CD8-positive, alpha-beta memory T cell (primary cell): ENCODE measurements around the gene GNAZ. TPM values are rescaled to one million over a fixed set of nuclear protein-coding genes. Genes with fewer than 3 reads are reported as not detected.

Experiments
- CTCF ChIA-PET: fragments of 350-600 bp; sonication (Branson Sonifier 250); formaldehyde crosslinking; loops from one replicate; lab custom pipeline; 2021; ENCODE audit warnings: antibody characterized with exemption; lab: Charles Lee
- POLR2A ChIA-PET: fragments of 350-600 bp; sonication (Branson Sonifier 250); formaldehyde crosslinking; loops from one replicate; lab custom pipeline; 2021; ENCODE audit warnings: antibody characterized with exemption; lab: Charles Lee
- DNase-seq, 5 donors: peaks; one replicate each; pipeline versions ENCODE4 v3.0.0 to v3.0.0-alpha.2; 2020 to 2022; ENCODE audit warnings: mixed read lengths in 1 of 5
- H3K27ac ChIP-seq: one replicate; pipeline ENCODE4 v1.7.0; 2013; ENCODE audit warnings: low read depth, mild to moderate bottlenecking, low read length, moderate library complexity
- H3K27me3 ChIP-seq: 2 replicates; pipeline ENCODE4 v1.7.0; 2013; ENCODE audit warnings: low read length, mild to moderate bottlenecking; ENCODE audit not compliant: insufficient read depth, poor library complexity, severe bottlenecking
- H3K36me3 ChIP-seq: 2 replicates; pipeline ENCODE4 v1.7.0; 2013; ENCODE audit warnings: mild to moderate bottlenecking, low read length, moderate library complexity; ENCODE audit not compliant: insufficient read depth
- H3K4me1 ChIP-seq: 2 replicates; pipeline ENCODE4 v1.7.0; 2013; ENCODE audit warnings: mild to moderate bottlenecking, low read length, moderate library complexity; ENCODE audit not compliant: insufficient read depth
- H3K4me3 ChIP-seq: 2 replicates; pipeline ENCODE4 v1.7.0; 2013; ENCODE audit warnings: mild to moderate bottlenecking, low read length
- H3K9me3 ChIP-seq: 2 replicates; pipeline ENCODE4 v1.7.0; 2013; ENCODE audit warnings: mild to moderate bottlenecking, low read length
- H3K27ac Mint-ChIP-seq, 8 donors: one replicate each; pipeline ENCODE4 v1.8.0; 2020 to 2021; ENCODE audit warnings: mixed read lengths in 8 of 8, mild to moderate bottlenecking in 6 of 8, inconsistent platforms in 3 of 8, moderate library complexity in 3 of 8
- H3K27me3 Mint-ChIP-seq, 2 donors: one replicate each; pipeline ENCODE4 v1.8.0; 2020 to 2021; ENCODE audit warnings: mixed read lengths in 2 of 2, mild to moderate bottlenecking in 1 of 2, moderate library complexity in 1 of 2
- H3K36me3 Mint-ChIP-seq, 3 donors: one replicate each; pipeline ENCODE4 v1.8.0; 2020 to 2021; ENCODE audit warnings: mixed read lengths in 3 of 3, inconsistent platforms in 1 of 3, mild to moderate bottlenecking in 1 of 3
- H3K4me1 Mint-ChIP-seq, 3 donors: one replicate each; pipeline ENCODE4 v1.8.0; 2020 to 2021; ENCODE audit warnings: mixed read lengths in 3 of 3, inconsistent platforms in 1 of 3, mild to moderate bottlenecking in 1 of 3
- H3K4me3 Mint-ChIP-seq, 7 donors: one replicate each; pipeline ENCODE4 v1.8.0; 2020 to 2021; ENCODE audit warnings: mixed read lengths in 7 of 7, mild to moderate bottlenecking in 6 of 7, moderate library complexity in 4 of 7, inconsistent platforms in 2 of 7
- H3K9me3 Mint-ChIP-seq, 5 donors: one replicate each; pipeline ENCODE4 v1.8.0; 2020 to 2022; ENCODE audit warnings: mixed read lengths in 5 of 5, mild to moderate bottlenecking in 3 of 5, moderate library complexity in 2 of 5, inconsistent platforms in 1 of 5
- polyA plus RNA-seq: library from polyadenylated mRNA; unstranded; fragments of 300-500 nt; fragmentation: Illumina TruSeq; gene quantifications from one replicate; pipeline ENCODE4 v1.2.3, GENCODE V29; 2021
- total RNA-seq, 2 experiments: library from RNA; stranded (reverse); gene quantifications; one replicate each; pipeline ENCODE4 v1.2.3, GENCODE V29; 2021

Gene GNAZ
- total and polyA plus RNA-seq, 3 experiments from 2014 or later, result 0.53 to 2.6 (median 2.0) TPM

DNA sequence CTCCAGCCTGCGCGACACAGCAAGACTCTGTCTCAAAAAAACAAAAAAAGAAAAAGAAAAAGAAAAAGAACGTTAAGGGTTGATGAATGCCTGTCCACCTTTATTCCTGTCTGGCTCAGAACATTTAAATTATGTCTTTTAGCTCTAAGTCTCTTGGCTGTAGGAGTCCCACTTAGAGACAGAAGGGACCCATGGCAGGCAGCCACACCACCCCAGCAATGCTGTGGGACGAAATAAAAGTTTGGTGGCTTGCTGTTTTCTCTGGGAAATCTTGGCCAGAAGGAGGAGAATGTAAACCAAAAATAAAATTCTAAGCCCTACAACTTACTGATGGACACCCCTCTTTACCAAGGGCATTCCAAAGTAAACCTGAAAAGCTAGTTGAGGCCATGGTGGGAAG, 38.9 kb upstream of the GNAZ start:
- no peaks in the 10 kb centered on the region for H3K9me3 ChIP-seq
- no peaks in the 10 kb centered on the region for H3K27me3 ChIP-seq
- H3K9me3 Mint-ChIP-seq, result no peaks in the 10 kb centered on the region
- no peak overlapping the region for H3K4me3 ChIP-seq
- no peaks in the 10 kb centered on the region for H3K4me1 Mint-ChIP-seq
- no peak overlapping the region for H3K4me3 Mint-ChIP-seq
- H3K36me3 ChIP-seq, result no peaks in the 10 kb centered on the region
- H3K4me1 ChIP-seq, result no peaks in the 10 kb centered on the region
- no peak overlapping the region for H3K27ac ChIP-seq
- ChIA-PET CTCF (no interaction called here), POLR2A (no interaction called here)
- no peak for DNase-seq
- no peak overlapping the region for H3K27ac Mint-ChIP-seq
- peaks cover 0 to 3% (median 0%) of the 10 kb centered on the region in 3 donors for H3K36me3 Mint-ChIP-seq
- H3K27me3 Mint-ChIP-seq, result peaks cover 8 to 31% of the 10 kb centered on the region in 2 donors

DNA sequence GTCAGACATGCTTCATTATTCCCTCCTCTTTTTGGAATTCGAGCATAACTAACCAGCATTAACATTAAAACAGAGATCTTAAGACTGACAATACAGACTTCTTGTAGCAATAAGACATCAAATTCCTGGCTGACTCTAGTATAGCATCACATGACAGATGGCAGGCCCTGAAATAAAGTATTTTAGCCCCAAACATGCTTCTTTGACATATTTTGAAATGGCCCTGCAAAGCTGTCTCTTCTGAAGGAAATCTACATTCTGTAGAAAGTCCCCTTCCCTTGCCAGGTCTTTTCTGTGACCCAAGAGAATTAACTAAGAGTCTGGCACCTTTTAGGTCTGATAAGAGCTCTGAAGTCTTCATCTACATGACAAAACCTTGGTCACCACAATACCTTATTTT, 38.5 kb upstream of the GNAZ start:
- no peaks in the 10 kb centered on the region for H3K27me3 ChIP-seq
- H3K36me3 Mint-ChIP-seq, result peaks cover 0 to 3% (median 0%) of the 10 kb centered on the region in 3 donors
- ChIA-PET POLR2A (no interaction called here), CTCF (no interaction called here)
- no peaks in the 10 kb centered on the region for H3K9me3 ChIP-seq
- H3K4me1 Mint-ChIP-seq, result no peaks in the 10 kb centered on the region
- H3K4me3 Mint-ChIP-seq, result no peak overlapping the region
- H3K27ac Mint-ChIP-seq, result no peak overlapping the region
- DNase-seq, result no peak
- H3K4me1 ChIP-seq, result no peaks in the 10 kb centered on the region
- no peak overlapping the region for H3K27ac ChIP-seq
- H3K27me3 Mint-ChIP-seq, result peaks cover 8 to 34% of the 10 kb centered on the region in 2 donors
- no peak overlapping the region for H3K4me3 ChIP-seq
- H3K9me3 Mint-ChIP-seq, result no peaks in the 10 kb centered on the region
- H3K36me3 ChIP-seq, result no peaks in the 10 kb centered on the region

DNA sequence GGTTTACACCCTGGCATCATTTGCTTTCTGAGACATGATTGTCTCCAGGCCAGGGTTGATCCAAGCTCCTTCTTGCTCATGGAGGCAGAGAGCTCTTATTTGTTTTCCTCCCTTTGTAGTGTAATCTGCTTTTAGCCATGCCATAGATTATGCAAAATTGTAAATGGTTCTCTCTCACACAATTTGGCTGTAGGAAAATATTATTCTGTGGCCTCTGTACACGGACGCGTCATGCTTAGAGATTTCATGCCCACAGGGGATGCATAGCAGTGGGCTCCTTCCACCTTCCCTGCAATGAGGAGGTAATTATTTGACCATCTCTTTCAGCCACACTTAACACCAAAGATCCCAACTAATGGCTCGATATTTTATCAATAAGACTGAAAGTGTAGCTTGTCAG, 37.7 kb upstream of the GNAZ start:
- Mint-ChIP-seq H3K4me3 (no peak overlapping the region), H3K27ac (no peak overlapping the region), H3K9me3 (no peaks in the 10 kb centered on the region), H3K27me3 (peaks cover 8 to 36% of the 10 kb centered on the region in 2 donors), H3K36me3 (peaks cover 0 to 2% (median 0%) of the 10 kb centered on the region in 3 donors), H3K4me1 (no peaks in the 10 kb centered on the region)
- Histone ChIP-seq H3K4me1 (no peaks in the 10 kb centered on the region), H3K36me3 (no peaks in the 10 kb centered on the region), H3K4me3 (no peak overlapping the region), H3K9me3 (no peaks in the 10 kb centered on the region), H3K27ac (no peak overlapping the region), H3K27me3 (no peaks in the 10 kb centered on the region)
- ChIA-PET POLR2A (interaction anchor here (0.6 kb wide), 1 partner anchor 9 kb away, joined by 5 read pairs; no protein-coding TSS in a partner anchor), CTCF (interaction anchor here (0.9 kb wide), 1 partner anchor 473 kb away, joined by 3 read pairs; no protein-coding TSS in a partner anchor)
- no peak for DNase-seq

DNA sequence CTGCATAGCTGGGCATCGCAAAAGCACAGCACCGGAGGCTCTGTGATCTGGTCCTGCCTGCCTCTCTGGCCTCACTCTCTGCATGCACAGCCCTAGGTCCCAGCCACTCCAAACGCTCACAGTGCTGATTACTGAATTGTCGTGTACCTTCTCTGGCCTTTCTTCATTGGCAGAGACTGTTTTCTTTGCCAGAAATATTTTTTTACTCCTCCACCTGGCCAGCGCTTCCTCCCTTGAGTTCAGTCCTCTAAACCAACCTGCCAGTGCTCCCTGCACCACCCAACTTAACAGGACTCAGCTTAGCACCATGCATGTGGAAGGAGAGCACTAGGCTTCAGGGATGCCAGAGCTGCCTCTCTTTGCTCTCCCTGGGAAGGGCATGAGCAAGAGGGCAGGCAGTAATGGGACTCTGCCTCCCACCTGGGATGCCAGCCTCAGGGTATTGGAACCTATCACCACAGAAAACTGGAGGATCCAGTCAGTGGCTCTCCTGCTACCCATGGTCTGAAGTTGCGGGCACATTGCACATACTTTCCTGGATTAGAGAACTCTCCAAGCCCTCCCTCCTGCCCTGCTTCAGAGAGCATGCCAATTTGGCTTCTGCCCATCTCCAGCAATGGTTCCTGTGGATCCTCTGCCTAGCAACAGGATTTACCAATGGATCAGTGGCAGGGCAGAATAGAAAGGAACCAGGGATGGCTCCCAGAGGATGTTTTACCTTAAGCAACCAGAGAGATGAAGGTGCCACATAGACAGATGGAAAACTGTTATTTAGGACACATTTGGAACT, 37.0 kb upstream of the GNAZ start:
- H3K9me3 ChIP-seq, result no peaks in the 10 kb centered on the region

DNA sequence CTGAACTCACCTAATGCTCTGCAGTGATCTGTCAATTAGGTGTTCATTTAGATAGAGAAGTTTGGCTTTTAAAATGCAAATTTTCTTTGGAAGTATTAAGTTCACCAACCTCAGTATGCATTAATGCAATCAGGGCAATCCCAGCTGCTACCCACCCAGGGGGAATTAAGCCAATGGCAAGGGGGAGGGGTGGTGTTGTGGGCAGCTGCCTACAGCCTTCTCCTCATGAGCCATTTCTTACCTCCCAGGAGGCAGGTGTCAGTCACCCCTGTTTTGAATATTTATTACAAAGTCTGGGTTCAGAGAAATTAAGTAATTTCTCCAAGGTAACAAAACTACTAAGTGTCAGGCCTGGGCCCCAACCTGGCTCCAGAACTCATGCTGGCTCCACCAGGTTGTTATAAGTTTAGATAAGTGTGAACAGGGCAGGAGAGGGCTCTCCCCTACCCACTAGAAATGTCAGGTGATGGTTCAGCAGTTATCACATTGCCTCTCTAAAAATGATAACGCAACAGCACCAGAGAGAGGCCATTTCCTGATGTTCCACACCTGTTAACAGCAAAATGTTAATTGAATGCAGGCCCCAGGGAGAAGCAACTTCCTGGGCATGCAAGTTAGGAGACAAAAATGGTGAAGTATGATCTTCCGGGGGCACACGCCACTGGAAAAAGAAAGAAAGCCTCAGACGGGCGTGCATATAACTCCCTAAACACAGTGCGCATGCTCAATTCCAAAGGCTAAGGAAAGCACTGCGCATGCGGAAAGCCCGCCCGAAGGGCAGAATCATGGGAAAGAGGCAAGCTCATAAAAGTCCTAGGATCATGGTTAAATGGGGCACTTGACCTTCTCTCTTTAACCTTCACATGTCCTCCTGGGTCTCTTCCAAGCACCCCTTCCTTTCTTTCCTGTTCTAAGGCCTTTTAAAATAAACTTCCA, 35.4 kb upstream of the GNAZ start:
- CTCF ChIA-PET, result no interaction called here
- no peaks in the 10 kb centered on the region for H3K4me1 Mint-ChIP-seq
- H3K4me1 ChIP-seq, result no peaks in the 10 kb centered on the region

More for the DNA sequence above, 37.0 kb upstream of the GNAZ start:
- H3K9me3 Mint-ChIP-seq, result no peaks in the 10 kb centered on the region
- Histone ChIP-seq H3K27ac (no peak overlapping the region), H3K4me3 (no peak overlapping the region), H3K4me1 (no peaks in the 10 kb centered on the region), H3K36me3 (no peaks in the 10 kb centered on the region), H3K27me3 (no peaks in the 10 kb centered on the region)
- ChIA-PET POLR2A (no interaction called here), CTCF (interaction anchor here (0.9 kb wide), 1 partner anchor 474 kb away, joined by 3 read pairs; no protein-coding TSS in a partner anchor)
- DNase-seq, result no peak
- H3K27me3 Mint-ChIP-seq, result peaks cover 11 to 42% of the 10 kb centered on the region in 2 donors
- H3K36me3 Mint-ChIP-seq, result no peaks in the 10 kb centered on the region
- H3K27ac Mint-ChIP-seq, result no peak overlapping the region
- no peak overlapping the region for H3K4me3 Mint-ChIP-seq
- H3K4me1 Mint-ChIP-seq, result no peaks in the 10 kb centered on the region

DNA sequence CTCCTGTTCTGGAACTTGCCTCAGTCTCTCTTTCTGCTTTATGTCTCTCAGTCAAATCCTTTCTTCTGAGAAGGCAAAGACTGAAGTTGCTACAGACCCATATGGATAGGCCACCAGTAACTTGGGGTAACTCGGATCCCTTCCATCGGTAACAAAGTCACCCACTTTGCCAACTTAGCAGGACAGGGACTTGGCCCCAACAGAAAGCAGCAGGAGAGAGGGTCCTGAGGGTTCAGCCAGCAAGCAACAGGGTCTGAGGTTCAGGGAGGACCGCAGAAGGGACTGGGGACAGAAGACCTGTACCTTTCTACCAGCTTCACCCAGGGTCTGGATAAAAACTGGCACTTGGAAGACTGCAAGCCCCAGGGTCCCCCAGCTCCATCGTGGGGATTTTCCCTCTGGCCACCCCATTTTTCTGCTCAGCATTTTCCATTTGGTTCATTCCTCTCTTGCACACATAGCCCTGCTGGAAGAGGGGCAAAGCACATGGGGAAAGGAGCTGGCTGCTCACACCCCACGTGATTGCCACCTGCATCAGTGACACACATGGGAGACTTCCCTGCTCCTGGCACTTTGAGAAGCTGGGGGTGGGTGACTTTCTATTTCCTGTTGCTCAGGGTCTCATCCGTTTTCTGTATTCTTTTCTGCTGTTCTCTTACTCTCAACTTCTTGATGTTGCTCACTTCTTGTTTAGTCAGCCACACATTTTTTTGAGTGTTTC, 34.6 kb upstream of the GNAZ start:
- Mint-ChIP-seq H3K27ac (no peak overlapping the region), H3K4me3 (no peak overlapping the region), H3K36me3 (no peaks in the 10 kb centered on the region), H3K27me3 (peaks cover 7 to 37% of the 10 kb centered on the region in 2 donors), H3K9me3 (no peaks in the 10 kb centered on the region), H3K4me1 (no peaks in the 10 kb centered on the region)
- Histone ChIP-seq H3K9me3 (no peaks in the 10 kb centered on the region), H3K27me3 (no peaks in the 10 kb centered on the region), H3K27ac (no peak overlapping the region), H3K36me3 (no peaks in the 10 kb centered on the region), H3K4me3 (no peak overlapping the region), H3K4me1 (no peaks in the 10 kb centered on the region)
- ChIA-PET POLR2A (no interaction called here), CTCF (no interaction called here)
- DNase-seq, result no peak

More for the DNA sequence above, 35.4 kb upstream of the GNAZ start:
- H3K9me3 ChIP-seq, result no peaks in the 10 kb centered on the region
- H3K27me3 ChIP-seq, result no peaks in the 10 kb centered on the region
- H3K4me3 Mint-ChIP-seq, result no peak overlapping the region
- DNase-seq, result no peak
- POLR2A ChIA-PET, result no interaction called here
- no peak overlapping the region for H3K4me3 ChIP-seq
- H3K36me3 Mint-ChIP-seq, result no peaks in the 10 kb centered on the region
- no peaks in the 10 kb centered on the region for H3K9me3 Mint-ChIP-seq
- H3K27ac ChIP-seq, result no peak overlapping the region
- peaks cover 7 to 41% of the 10 kb centered on the region in 2 donors for H3K27me3 Mint-ChIP-seq
- H3K27ac Mint-ChIP-seq, result no peak overlapping the region
- H3K36me3 ChIP-seq, result no peaks in the 10 kb centered on the region

DNA sequence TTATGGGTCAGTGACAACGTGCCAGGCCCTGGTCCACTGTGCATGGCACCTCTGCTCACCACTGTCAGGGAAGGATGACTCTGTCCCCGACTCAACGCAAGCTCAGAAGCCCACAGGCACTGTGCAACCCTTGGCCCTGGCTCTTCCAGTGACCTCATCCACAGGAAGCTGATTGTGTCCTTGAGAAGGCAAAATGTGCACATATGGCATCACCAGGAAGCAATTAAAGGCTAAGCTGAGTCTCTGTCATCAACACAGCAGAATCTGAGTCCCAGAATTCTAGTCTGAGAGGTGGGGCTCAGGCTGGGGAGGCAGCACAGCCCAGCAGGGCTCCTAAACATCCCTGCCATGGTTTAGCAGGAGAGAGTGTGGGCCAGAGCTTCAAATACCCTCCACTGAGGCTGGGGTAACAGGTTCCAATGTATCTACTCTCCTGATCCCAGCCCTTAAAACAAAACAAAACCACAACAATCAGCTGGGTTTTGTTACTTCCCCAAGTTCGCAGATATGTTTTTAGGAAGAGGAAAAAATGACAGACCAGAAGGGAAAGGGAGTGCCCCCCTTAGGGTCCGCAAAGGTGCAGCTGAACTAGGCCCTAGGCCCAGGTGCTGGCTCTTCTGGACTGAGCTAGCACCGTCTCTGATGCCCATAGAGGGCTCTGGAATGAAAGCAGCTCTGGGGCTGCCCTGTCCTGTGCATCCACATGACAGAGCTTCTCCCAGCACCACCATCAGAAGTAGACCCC, 33.5 kb upstream of the GNAZ start:
- H3K4me3 ChIP-seq, result no peak overlapping the region

More for the DNA sequence above, 33.5 kb upstream of the GNAZ start:
- no peak overlapping the region for H3K4me3 Mint-ChIP-seq
- H3K27ac Mint-ChIP-seq, result no peak overlapping the region
- no peaks in the 10 kb centered on the region for H3K36me3 Mint-ChIP-seq
- no peak for DNase-seq
- Histone ChIP-seq H3K27me3 (no peaks in the 10 kb centered on the region), H3K4me1 (no peaks in the 10 kb centered on the region), H3K27ac (no peak overlapping the region), H3K36me3 (no peaks in the 10 kb centered on the region), H3K9me3 (no peaks in the 10 kb centered on the region)
- CTCF ChIA-PET, result no interaction called here
- POLR2A ChIA-PET, result no interaction called here
- peaks cover 6 to 44% of the 10 kb centered on the region in 2 donors for H3K27me3 Mint-ChIP-seq
- no peaks in the 10 kb centered on the region for H3K9me3 Mint-ChIP-seq
- H3K4me1 Mint-ChIP-seq, result no peaks in the 10 kb centered on the region
